ENCODE data around the gene RAD54L2. TPM values are rescaled to one million over a fixed set of nuclear protein-coding genes. Genes with fewer than 3 reads are reported as not detected.
"Not testable (repeated sequence)": the region's sequence is repeated elsewhere in the genome, so short reads cannot be mapped to it uniquely, and the experiment has no call there.

Gene RAD54L2
- 17.8 and 20.1 TPM in 2 replicates for total RNA-seq

- peak; percentile 36 for DNase-seq (ENCODE audit: low read depth, low spot score)
Observed at GRCh38 chr3:51538459-51539290, at the start of gene RAD54L2. RAD54L2 (plus strand) TSS chr3:51538719; CDS start chr3:51590421, 51,702 bp downstream.

- peak; percentile 79 for DNase-seq (ENCODE audit: low read depth, low spot score)
Observed at GRCh38 chr3:51498876-51499738, 39.4 kb upstream of the RAD54L2 start.

- no peak for DNase-seq (ENCODE audit: low read depth, low spot score)
Observed at GRCh38 chr3:51500632-51501131, 37.8 kb upstream of the RAD54L2 start.

- peak; percentile 27 for DNase-seq (ENCODE audit: low read depth, low spot score)
Observed at GRCh38 chr3:51501833-51502561, 36.5 kb upstream of the RAD54L2 start.

- DNase-seq (ENCODE audit: low read depth, low spot score): no peak
Observed at GRCh38 chr3:51502562-51502910, 36.0 kb upstream of the RAD54L2 start.

GRCh38 chr3:51503007-51503406 lies 35.5 kb upstream of the RAD54L2 start:
- DNase-seq (ENCODE audit: low read depth, low spot score): no peak

GRCh38 chr3:51508255-51508654 lies 30.3 kb upstream of the RAD54L2 start:
- no peak for DNase-seq (ENCODE audit: low read depth, low spot score)

GRCh38 chr3:51510996-51511395 lies 27.5 kb upstream of the RAD54L2 start:
- DNase-seq (ENCODE audit: low read depth, low spot score): no peak

GRCh38 chr3:51514210-51514609 lies 24.3 kb upstream of the RAD54L2 start:
- no peak for DNase-seq (ENCODE audit: low read depth, low spot score)

- no peak for DNase-seq (ENCODE audit: low read depth, low spot score)
Observed at GRCh38 chr3:51519848-51520247, 18.7 kb upstream of the RAD54L2 start.

GRCh38 chr3:51520906-51521730 lies 17.4 kb upstream of the RAD54L2 start:
- not testable (repeated sequence) for DNase-seq (ENCODE audit: low read depth, low spot score)

- DNase-seq (ENCODE audit: low read depth, low spot score): no peak
Observed at GRCh38 chr3:51522273-51522962, 16.1 kb upstream of the RAD54L2 start.

- not testable (repeated sequence) for DNase-seq (ENCODE audit: low read depth, low spot score)
Observed at GRCh38 chr3:51524874-51525273, 13.6 kb upstream of the RAD54L2 start.

- no peak for DNase-seq (ENCODE audit: low read depth, low spot score)
Observed at GRCh38 chr3:51530485-51530884, 8.0 kb upstream of the RAD54L2 start.

GRCh38 chr3:51535146-51536019 lies 3.1 kb upstream of the RAD54L2 start:
- no peak for DNase-seq (ENCODE audit: low read depth, low spot score)

- not testable (repeated sequence) for DNase-seq (ENCODE audit: low read depth, low spot score)
Observed at GRCh38 chr3:51537631-51538030, 888 bp upstream of the RAD54L2 start.

GRCh38 chr3:51538115-51538458 lies 432 bp upstream of the RAD54L2 start:
- no peak for DNase-seq (ENCODE audit: low read depth, low spot score)

- peak; percentile 29 for DNase-seq (ENCODE audit: low read depth, low spot score)
Observed at GRCh38 chr3:51539291-51539941, 897 bp downstream of the RAD54L2 start.

GRCh38 chr3:51542596-51542995 lies 4.1 kb downstream of the RAD54L2 start:
- not testable (repeated sequence) for DNase-seq (ENCODE audit: low read depth, low spot score)

All from pulmonary artery endothelial cell (primary cell).